ENCODE data around the gene MED7. TPM values are rescaled to one million over a fixed set of nuclear protein-coding genes. Genes with fewer than 3 reads are reported as not detected.

The MED7 gene
- total RNA-seq, 8 experiments from 2014 or later, result 10.7 to 20.8 (median 15.4) TPM

DNA sequence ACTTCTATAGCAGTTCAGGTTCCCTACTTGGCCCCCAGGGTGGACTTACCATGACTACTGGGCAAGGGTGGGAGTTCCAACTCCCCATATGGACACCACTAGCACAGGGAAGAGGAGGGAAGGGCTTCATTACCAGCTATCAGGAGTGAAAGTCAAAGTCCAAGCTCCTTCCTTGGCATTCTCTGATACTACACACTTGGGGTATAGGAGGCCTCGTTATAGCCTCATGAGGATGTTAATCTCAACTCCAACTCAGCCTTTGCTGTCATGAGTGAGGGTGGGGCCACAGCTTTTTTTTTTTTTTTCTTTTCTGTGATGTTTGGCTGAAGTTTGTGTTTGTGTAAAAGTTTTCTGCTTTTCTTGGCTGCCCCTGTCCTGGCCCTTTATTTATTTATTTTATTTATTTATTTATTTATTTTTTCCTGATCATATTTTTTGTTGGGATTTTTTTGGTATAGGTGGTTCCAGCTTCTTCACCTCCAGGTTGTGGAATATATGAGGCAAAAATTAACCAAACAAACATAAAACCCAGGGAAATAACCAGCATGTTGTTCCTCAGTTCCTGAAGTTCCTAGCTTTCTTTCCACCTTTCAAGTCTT lies 14.7 kb upstream of the MED7 start:
- no peak overlapping the region for H3K4me3 ChIP-seq
- in situ Hi-C loops (cut with MboI; ENCODE audit: low pct_unique_long_range_greater_than_20kb in 2 of 9, low sequenced_read_pairs in 9 of 9, unreplicated experiment in 9 of 9), result loop anchor here in 1 of 9 experiments (25.0 kb wide), 1 partner anchor 130 kb away; no protein-coding TSS in a partner anchor
- H3K27ac ChIP-seq, result no peak overlapping the region
- no peaks in the 10 kb centered on the region for H3K4me1 ChIP-seq (replicated peaks in 1 of 2)
- ATAC-seq (replicated peaks in 6 of 8), result no peak
- WGBS, 10 experiments, result 25 to 100% (median 86%) methylated on average over 1 of the region's 1 CpG; no CpG with 5 or more reads in 1 of the 10 experiments

DNA sequence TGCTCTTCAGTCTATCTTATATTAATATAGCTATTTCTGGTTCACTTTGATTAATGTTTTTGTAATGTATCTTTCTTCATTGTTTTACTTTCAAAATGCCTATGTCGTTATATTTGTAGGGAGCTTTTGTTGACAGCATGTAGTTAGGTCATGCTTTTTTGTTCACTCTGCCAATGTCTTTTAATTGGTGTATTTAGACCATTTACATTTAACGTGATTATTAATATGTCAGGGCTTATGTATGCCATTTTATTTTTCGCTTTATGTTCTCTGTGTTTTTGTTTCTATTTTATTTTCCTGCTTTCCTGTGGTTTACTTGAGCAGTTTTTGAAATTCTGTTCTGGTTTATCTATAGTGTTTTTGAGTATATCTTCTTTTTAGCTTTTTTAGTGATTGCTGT lies 12.6 kb upstream of the MED7 start:
- Histone ChIP-seq H3K27ac (no peak overlapping the region), H3K4me3 (no peak overlapping the region), H3K4me1 (replicated peaks in 1 of 2) (no peaks in the 10 kb centered on the region)
- no peak for ATAC-seq (replicated peaks in 6 of 8)
- in situ Hi-C loops (cut with MboI; ENCODE audit: low pct_unique_long_range_greater_than_20kb in 2 of 9, low sequenced_read_pairs in 9 of 9, unreplicated experiment in 9 of 9), result loop anchor here in 1 of 9 experiments (25.0 kb wide), 1 partner anchor 132 kb away; no protein-coding TSS in a partner anchor
- 41 to 93% (median 78%) methylated on average over 3 of the region's 3 CpGs for WGBS, 10 experiments

DNA sequence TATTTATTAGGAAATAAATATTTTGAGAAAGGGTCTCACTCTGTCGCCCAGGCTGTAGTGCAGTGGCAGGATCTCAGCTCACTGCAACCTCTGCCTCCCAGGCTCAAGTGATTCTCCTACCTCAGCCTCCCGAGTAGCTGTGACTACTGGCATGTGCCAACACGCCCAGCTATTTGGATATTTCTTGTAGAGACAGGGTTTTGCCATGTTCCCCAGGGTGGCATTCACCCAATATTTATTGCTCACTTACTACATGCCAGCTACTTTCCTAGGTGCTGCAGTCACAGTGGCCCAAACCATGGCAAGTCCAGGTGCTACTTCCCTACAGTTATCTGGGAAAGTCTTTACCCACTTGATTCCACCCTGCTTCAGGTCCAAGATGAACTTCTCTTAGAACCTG lies 8.3 kb upstream of the MED7 start:
- no peak overlapping the region for H3K4me3 ChIP-seq
- WGBS, 10 experiments, result 33 to 100% (median 80%) methylated on average over 1 to 3 of the region's 3 CpGs; no CpG with 5 or more reads in 3 of the 10 experiments
- in situ Hi-C loops (cut with MboI; ENCODE audit: low pct_unique_long_range_greater_than_20kb in 2 of 9, low sequenced_read_pairs in 9 of 9, unreplicated experiment in 9 of 9), result loop anchor here in 1 of 9 experiments (25.0 kb wide), 1 partner anchor 136 kb away; no protein-coding TSS in a partner anchor

DNA sequence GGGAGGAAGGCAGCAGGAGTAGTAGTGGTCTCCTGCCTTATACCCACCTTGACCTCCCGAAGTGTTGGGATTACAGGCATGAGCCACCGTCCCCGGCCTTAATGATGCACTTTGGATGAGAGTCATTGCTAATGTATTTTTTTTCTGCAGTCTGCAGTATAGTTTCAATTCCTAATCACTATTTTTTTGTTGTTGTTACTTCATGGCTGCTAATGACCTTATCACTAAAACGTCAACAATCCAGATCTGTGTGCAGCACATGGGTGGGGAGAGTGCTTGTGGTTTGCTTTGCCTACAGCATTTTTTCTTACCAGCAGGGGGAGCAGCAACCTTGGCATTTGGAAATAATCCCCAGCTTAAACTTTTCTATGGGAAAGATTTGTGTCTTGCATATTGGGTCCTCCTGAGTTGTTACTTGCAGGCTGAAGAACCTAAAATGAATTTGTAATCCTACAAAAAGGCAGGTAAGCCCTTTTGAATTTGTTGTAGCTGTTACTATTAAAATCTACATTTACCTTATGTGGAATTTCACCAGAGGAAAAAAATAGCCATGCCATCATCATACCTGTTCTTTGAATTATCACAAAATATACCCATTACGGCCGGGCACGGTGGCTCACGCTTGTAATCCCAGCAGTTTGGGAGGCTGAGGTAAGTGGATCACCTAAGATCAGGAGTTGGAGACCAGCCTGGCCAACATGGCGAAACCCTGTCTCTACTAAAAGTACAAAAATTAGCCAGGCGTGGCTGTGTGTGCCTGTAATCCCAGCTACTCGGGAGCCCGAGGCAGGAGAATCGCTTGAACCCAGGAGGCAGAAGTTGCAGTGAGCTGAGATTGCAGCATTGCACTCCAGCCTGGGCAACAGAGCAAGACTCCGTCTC lies 6.3 kb upstream of the MED7 start:
- Histone ChIP-seq H3K4me3 (no peak overlapping the region), H3K4me1 (replicated peaks in 1 of 2) (peaks cover under 1 to 2% of the 10 kb centered on the region in 2 donors), H3K27ac (no peak overlapping the region)
- in situ Hi-C loops (cut with MboI; ENCODE audit: low pct_unique_long_range_greater_than_20kb in 2 of 9, low sequenced_read_pairs in 9 of 9, unreplicated experiment in 9 of 9), result loop anchor here in 2 of 9 experiments (25.0 kb wide), 2 partner anchors 588 to 1212 kb away; partner anchors contain the start of genes LSM11 (in 1 of the 2) and THG1L (in 1 of the 2)
- WGBS, 10 experiments, result 43 to 100% (median 76%) methylated on average over 2 to 11 of the region's 14 CpGs
- peak in 7 of 8 experiments; percentile 49 to 93 (median 67) for ATAC-seq (replicated peaks in 6 of 8)

More for the DNA sequence above, 8.3 kb upstream of the MED7 start:
- no peak overlapping the region for H3K27ac ChIP-seq
- H3K4me1 ChIP-seq (replicated peaks in 1 of 2), result no peaks in the 10 kb centered on the region
- ATAC-seq (replicated peaks in 6 of 8), result no peak

DNA sequence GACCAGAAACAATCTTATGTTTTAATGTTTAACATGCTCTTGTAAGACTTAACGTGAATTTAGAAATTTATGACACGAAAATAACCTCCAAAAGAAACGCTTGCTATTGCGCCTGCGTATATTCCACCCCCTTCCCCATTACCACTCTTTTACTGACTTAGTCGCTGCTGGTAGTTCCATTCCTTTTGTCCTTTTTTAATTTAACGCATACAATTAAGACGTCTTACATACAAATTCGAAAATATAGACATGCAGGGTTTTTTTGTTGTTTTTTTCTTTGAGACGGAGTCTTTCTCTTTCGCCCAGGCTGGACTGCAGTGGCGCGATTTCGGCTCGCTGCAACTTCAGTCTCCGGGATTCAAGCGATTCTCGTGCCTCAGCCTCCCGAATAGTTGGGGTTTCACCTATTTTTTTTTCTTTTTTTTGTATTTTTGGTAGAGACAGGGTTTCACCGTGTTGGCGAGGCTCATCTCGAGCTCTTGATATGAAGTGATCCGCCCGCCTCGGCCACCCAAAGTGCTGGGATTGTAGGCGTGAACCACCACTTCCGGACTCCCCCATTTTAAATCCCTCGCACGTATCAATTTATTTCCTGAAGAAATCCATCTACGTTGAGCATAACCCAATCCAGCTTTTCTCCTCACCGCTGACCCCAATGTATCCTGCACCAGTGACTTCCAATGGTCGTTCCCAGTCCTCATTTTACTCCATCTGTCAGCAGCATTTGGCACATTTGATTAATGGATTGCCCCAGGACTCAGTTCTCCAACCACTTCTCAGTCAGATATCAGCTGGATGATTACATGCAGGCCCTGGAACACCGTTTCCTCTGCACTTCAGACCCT lies 684 bp upstream of the MED7 start:
- peak; percentile 30 to 67 (median 52) for ATAC-seq (replicated peaks in 6 of 8)
- WGBS, 10 experiments, result 1 to 52% (median 14%) methylated on average over 12 to 30 of the region's 33 CpGs
- Histone ChIP-seq H3K4me1 (replicated peaks in 1 of 2) (peaks cover 6 to 10% of the 10 kb centered on the region in 2 donors), H3K27ac (peak overlapping the region; percentile 7 to 92), H3K4me3 (peak overlapping the region; percentile 74 to 100 (median 86))
- in situ Hi-C loops (cut with MboI; ENCODE audit: low pct_unique_long_range_greater_than_20kb in 2 of 9, low sequenced_read_pairs in 9 of 9, unreplicated experiment in 9 of 9), result loop anchor here in 2 of 9 experiments (25.0 kb wide), 2 partner anchors 594 to 1206 kb away; partner anchors contain the start of genes LSM11 (in 1 of the 2) and THG1L (in 1 of the 2)

DNA sequence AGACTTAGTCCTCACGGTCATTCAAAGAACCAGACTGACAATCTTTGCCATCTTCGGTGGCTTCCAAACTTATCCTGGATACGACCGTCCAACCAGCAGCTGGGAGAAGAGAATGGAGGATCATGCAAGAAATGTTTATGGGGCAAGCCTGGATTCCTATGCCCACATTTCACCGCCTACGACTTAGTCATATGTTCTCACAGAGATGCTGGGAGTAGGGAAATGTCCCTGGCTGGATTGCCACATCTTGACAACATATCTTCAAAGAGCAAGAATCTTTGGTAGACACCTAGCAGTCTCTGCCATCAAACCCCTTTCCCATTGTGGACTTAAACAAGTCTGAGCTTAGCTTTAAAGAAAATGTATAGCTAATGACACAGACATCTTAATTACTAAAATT lies 5.0 kb downstream of the MED7 start:
- ATAC-seq (replicated peaks in 6 of 8), result no peak
- H3K4me1 ChIP-seq (replicated peaks in 1 of 2), result peaks cover 0 to 4% of the 10 kb centered on the region in 2 donors
- WGBS, 10 experiments, result 83 to 100% (median 97%) methylated on average over 1 to 6 of the region's 6 CpGs; no CpG with 5 or more reads in 1 of the 10 experiments
- H3K27ac ChIP-seq, result no peak overlapping the region
- in situ Hi-C loops (cut with MboI; ENCODE audit: low pct_unique_long_range_greater_than_20kb in 2 of 9, low sequenced_read_pairs in 9 of 9, unreplicated experiment in 9 of 9), result loop anchor here in 2 of 9 experiments (25.0 kb wide), 2 partner anchors 600 to 1200 kb away; partner anchors contain the start of genes LSM11 (in 1 of the 2) and THG1L (in 1 of the 2)
- no peak overlapping the region for H3K4me3 ChIP-seq

DNA sequence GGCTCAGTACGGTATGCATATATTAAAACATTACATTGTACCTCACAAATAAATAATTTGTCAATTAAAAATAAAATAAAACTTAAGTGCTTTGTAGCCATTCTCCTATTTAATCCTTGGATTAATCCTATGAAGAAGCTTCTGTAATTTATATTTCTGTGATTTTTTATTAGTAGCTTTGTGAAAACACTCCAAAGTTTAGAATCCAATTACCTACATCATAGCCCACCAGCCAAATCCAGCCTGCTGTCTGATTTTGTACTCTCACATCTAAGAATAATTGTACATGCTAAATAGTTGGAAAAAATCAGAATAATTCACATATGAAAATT lies 10.4 kb downstream of the MED7 start:
- peak in 1 of 8 experiments; percentile 35 for ATAC-seq (replicated peaks in 6 of 8)
- WGBS, 10 experiments, result 0 to 60% (median 20%) methylated on average over 1 of the region's 1 CpG; no CpG with 5 or more reads in 1 of the 10 experiments

DNA sequence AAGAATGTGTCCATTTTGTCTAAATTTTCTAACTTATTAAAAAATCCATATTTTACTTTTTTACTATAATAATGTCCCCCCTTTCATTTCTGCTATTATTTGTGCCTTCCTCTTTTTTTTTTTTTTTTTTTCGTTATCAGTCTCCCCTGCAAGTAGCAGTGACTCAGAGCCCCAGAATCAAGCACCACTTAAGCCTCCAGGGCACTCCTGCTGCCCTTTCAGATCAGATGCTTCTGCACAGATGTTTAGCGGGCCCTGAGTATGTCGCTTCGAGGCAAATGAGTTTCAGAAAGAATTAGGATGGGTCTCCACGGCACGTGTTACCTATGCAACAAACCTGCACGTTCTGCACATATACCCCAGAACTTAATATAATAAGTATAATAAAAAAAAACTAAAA lies 11.7 kb downstream of the MED7 start:
- 12 to 93% (median 77%) methylated on average over 1 to 7 of the region's 7 CpGs for WGBS, 10 experiments
- Histone ChIP-seq H3K4me1 (replicated peaks in 1 of 2) (no peaks in the 10 kb centered on the region), H3K27ac (no peak overlapping the region), H3K4me3 (no peak overlapping the region)
- in situ Hi-C loops (cut with MboI; ENCODE audit: low pct_unique_long_range_greater_than_20kb in 2 of 9, low sequenced_read_pairs in 9 of 9, unreplicated experiment in 9 of 9), result loop anchor here in 2 of 9 experiments (25.0 kb wide), 2 partner anchors 606 to 1194 kb away; partner anchors contain the start of genes LSM11 (in 1 of the 2) and THG1L (in 1 of the 2)
- ATAC-seq (replicated peaks in 6 of 8), result no peak

More for the DNA sequence above, 10.4 kb downstream of the MED7 start:
- Histone ChIP-seq H3K27ac (no peak overlapping the region), H3K4me1 (replicated peaks in 1 of 2) (no peaks in the 10 kb centered on the region), H3K4me3 (no peak overlapping the region)
- in situ Hi-C loops (cut with MboI; ENCODE audit: low pct_unique_long_range_greater_than_20kb in 2 of 9, low sequenced_read_pairs in 9 of 9, unreplicated experiment in 9 of 9), result loop anchor here in 2 of 9 experiments (25.0 kb wide), 2 partner anchors 605 to 1195 kb away; partner anchors contain the start of genes LSM11 (in 1 of the 2) and THG1L (in 1 of the 2)

DNA sequence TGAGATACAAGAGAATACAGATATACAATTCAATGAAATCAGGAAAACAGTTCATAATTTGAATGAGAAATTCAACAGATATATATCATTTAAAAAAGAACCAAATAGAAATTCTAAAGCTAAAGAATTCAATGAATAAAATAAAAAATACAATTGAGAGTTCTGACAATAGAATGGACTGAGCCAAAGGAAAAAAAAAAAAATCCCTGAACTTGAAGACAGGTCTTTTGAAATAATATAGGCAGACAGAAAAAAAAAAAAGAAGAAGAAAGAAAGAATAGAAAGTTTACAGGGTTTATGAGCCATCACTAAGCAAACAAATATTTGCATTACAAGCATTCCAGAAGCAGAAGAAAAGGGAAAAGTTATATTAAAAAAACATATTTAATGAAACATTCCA lies 21.0 kb downstream of the MED7 start:
- Histone ChIP-seq H3K4me3 (no peak overlapping the region), H3K27ac (no peak overlapping the region), H3K4me1 (replicated peaks in 1 of 2) (no peaks in the 10 kb centered on the region)
- in situ Hi-C loops (cut with MboI; ENCODE audit: low pct_unique_long_range_greater_than_20kb in 2 of 9, low sequenced_read_pairs in 9 of 9, unreplicated experiment in 9 of 9), result loop anchor here in 1 of 9 experiments (25.0 kb wide), 1 partner anchor 284 kb away; no protein-coding TSS in a partner anchor
- ATAC-seq (replicated peaks in 6 of 8), result no peak

DNA sequence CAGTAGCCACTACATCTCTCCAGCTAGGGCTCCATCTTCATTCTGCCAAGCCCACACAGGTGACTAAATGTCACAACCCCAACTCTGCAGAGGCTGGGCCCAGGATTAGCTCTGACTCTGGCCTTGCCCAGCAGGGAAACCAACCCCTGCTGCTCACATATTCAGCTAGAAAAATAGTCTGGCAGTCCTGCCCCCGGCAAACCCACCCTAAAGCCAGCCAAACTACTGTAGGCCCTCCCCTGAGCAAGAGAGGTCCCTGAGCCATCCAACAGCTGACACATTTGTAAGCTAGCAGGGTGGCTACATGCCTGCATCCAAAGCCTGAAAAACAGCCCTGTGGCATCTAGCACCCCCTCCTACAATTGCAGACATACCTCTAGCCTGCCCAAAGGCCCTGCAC lies 22.6 kb downstream of the MED7 start:
- no peak for ATAC-seq (replicated peaks in 6 of 8)
- WGBS, 10 experiments, result 71 to 75% methylated on average over 1 of the region's 1 CpG; no CpG with 5 or more reads in 8 of the 10 experiments
- no peak overlapping the region for H3K4me3 ChIP-seq
- H3K27ac ChIP-seq, result no peak overlapping the region
- no peaks in the 10 kb centered on the region for H3K4me1 ChIP-seq (replicated peaks in 1 of 2)
- in situ Hi-C loops (cut with MboI; ENCODE audit: low pct_unique_long_range_greater_than_20kb in 2 of 9, low sequenced_read_pairs in 9 of 9, unreplicated experiment in 9 of 9), result loop anchor here in 1 of 9 experiments (25.0 kb wide), 1 partner anchor 283 kb away; no protein-coding TSS in a partner anchor

DNA sequence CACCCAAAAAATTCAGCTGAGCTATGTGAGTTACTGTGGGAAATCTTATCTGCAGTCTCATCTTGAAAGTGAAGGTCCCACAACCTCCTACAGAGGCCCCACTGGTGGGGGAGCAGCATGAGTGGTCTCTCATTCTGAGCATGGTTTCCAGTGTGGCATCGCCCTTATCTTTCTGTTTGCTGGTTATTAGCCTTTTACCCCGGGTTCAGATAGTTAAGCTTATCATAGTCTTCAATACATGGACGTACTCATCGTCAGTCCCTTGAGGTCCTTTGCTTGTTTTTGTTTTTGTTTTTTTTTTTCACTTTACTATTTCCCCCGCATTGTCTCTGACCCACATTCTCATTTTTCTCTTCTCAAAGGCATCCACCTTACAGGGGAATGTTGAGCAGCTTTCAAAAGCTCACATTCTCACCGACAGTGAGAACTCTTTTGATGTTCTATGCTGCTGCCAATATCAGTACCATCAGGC lies 26.1 kb downstream of the MED7 start:
- ATAC-seq (replicated peaks in 6 of 8), result no peak
- Histone ChIP-seq H3K4me1 (replicated peaks in 1 of 2) (no peaks in the 10 kb centered on the region), H3K27ac (no peak overlapping the region), H3K4me3 (no peak overlapping the region)
- in situ Hi-C loops (cut with MboI; ENCODE audit: low pct_unique_long_range_greater_than_20kb in 2 of 9, low sequenced_read_pairs in 9 of 9, unreplicated experiment in 9 of 9), result loop anchor here in 1 of 9 experiments (25.0 kb wide), 1 partner anchor 279 kb away; no protein-coding TSS in a partner anchor
- WGBS, 10 experiments, result 41 to 87% (median 66%) methylated on average over 2 to 6 of the region's 6 CpGs

DNA sequence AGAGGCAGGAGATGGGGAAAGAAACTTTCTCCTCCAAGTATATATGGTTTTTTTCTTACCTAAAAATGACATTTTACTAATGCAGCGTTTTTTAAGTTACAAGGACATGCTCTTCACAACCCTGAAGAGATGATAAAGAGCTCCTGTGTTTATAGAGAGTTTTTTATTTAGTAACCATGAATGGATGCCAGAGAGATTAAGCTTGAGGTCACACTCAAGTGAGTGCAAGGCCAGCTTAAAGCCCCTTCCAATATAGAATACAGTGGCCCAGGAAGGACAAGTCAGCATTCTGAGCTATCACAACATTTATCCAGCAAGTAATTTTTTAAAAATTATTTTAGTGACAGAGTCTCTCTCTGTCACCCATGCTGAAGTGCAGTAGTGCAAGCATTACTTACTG lies 27.2 kb downstream of the MED7 start:
- in situ Hi-C loops (cut with MboI; ENCODE audit: low pct_unique_long_range_greater_than_20kb in 2 of 9, low sequenced_read_pairs in 9 of 9, unreplicated experiment in 9 of 9), result loop anchor here in 1 of 9 experiments (25.0 kb wide), 1 partner anchor 278 kb away; no protein-coding TSS in a partner anchor
- H3K4me3 ChIP-seq, result no peak overlapping the region
- no peak for ATAC-seq (replicated peaks in 6 of 8)

More for the DNA sequence above, 27.2 kb downstream of the MED7 start:
- Histone ChIP-seq H3K27ac (no peak overlapping the region), H3K4me1 (replicated peaks in 1 of 2) (no peaks in the 10 kb centered on the region)
- WGBS, 10 experiments, result 0 to 60% (median 10%) methylated on average over 1 of the region's 1 CpG; no CpG with 5 or more reads in 4 of the 10 experiments

All from motor neuron (in vitro differentiated cells).